HFFc6 (cell line): ENCODE data around the gene VSIG1. TPM values are rescaled to one million over a fixed set of nuclear protein-coding genes. Genes with fewer than 3 reads are reported as not detected.

Experiments
- DNase-seq: peaks from one replicate; pipeline ENCODE4 v3.0.0-alpha.2; 2018
- H3K27ac Mint-ChIP-seq: 2 replicates; pipeline ENCODE4 v1.8.0; 2020; ENCODE audit warnings: mild to moderate bottlenecking, mixed read lengths
- H3K27me3 Mint-ChIP-seq: 2 replicates; pipeline ENCODE4 v1.8.0; 2021; ENCODE audit warnings: mild to moderate bottlenecking, moderate library complexity, mixed read lengths; ENCODE audit not compliant: insufficient read depth
- H3K36me3 Mint-ChIP-seq: 2 replicates; pipeline ENCODE4 v1.8.0; 2021; ENCODE audit warnings: low read depth, mixed read lengths
- H3K4me1 Mint-ChIP-seq: 2 replicates; pipeline ENCODE4 v1.8.0; 2020; ENCODE audit warnings: low read depth, mixed read lengths
- H3K4me3 Mint-ChIP-seq: 2 replicates; pipeline ENCODE4 v1.8.0; 2020; ENCODE audit warnings: mild to moderate bottlenecking, moderate library complexity, mixed read lengths
- H3K9me3 Mint-ChIP-seq: 2 replicates; pipeline ENCODE4 v1.8.0; 2020; ENCODE audit warnings: mild to moderate bottlenecking, mixed read lengths
- total RNA-seq, 6 experiments: library from RNA; stranded (reverse); fragmentation: NEBNext Ultra II Directional; extraction: Animal tissue kit (Norgen Biotek cat#: 25700); gene quantifications; 2 replicates in 1 of 6; 3 replicates in 5 of 6; pipeline ENCODE4 v1.2.3, GENCODE V29; 2021
- TF ChIP-seq, protein P1 (sequence below): fragments of 200-600 bp; sonication (generic); IDR thresholded peaks from 2 replicates; pipeline ENCODE4 v1.5.0; 2021; ENCODE audit warnings: antibody characterized with exemption, mild to moderate bottlenecking

VSIG1 gene
- total RNA-seq, 6 experiments from 2014 or later = not detected

DNA sequence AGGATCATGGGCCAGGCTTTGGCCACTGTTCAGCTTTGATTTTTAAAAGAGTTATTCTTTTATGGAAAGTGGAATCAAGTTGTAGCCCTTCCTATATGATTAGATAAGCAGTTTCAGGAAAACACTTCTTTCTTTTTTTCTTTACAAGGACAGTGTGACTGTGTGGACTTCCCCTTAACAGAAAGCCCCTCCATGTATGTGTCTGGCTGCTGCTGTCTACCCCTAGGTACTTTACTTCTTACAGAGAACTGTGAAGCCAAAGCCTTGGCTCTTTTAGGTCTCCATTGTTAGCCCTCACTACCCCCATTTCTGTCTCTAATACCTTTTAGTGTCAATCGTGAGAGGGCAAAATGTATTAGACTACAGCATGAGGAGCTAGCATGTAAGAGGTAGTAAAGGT is 19.1 kb downstream of the VSIG1 start:
- H3K27ac Mint-ChIP-seq = no peak overlapping the region
- no peak overlapping the region for H3K4me3 Mint-ChIP-seq
- H3K27me3 Mint-ChIP-seq = peaks cover 7% of the 10 kb centered on the region
- H3K9me3 Mint-ChIP-seq = no peaks in the 10 kb centered on the region
- TF ChIP-seq, protein P1, sequence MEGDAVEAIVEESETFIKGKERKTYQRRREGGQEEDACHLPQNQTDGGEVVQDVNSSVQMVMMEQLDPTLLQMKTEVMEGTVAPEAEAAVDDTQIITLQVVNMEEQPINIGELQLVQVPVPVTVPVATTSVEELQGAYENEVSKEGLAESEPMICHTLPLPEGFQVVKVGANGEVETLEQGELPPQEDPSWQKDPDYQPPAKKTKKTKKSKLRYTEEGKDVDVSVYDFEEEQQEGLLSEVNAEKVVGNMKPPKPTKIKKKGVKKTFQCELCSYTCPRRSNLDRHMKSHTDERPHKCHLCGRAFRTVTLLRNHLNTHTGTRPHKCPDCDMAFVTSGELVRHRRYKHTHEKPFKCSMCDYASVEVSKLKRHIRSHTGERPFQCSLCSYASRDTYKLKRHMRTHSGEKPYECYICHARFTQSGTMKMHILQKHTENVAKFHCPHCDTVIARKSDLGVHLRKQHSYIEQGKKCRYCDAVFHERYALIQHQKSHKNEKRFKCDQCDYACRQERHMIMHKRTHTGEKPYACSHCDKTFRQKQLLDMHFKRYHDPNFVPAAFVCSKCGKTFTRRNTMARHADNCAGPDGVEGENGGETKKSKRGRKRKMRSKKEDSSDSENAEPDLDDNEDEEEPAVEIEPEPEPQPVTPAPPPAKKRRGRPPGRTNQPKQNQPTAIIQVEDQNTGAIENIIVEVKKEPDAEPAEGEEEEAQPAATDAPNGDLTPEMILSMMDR = no peak
- H3K4me1 Mint-ChIP-seq = no peaks in the 10 kb centered on the region
- no peaks in the 10 kb centered on the region for H3K36me3 Mint-ChIP-seq
- DNase-seq = no peak

DNA sequence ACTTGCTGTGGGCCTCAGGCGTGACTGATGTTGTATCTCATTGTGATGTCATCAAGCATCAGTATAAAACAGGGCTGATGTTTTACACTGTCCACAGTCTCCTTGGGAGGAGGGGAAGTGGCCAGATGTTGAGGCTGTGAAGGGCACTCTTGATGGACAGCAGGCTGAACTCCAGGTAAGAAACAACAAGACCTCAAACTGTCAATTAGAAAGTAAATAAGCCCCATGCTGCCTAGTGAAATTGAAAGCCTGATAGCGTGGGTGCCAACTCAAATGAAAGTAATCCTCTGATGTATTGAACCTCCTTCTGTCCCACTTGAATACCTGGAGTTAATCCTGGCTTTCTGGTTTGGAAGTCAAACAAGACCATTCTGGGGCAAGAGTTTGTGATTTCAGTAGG is 19.7 kb downstream of the VSIG1 start:
- DNase-seq = no peak
- H3K27me3 Mint-ChIP-seq = peaks cover 6% of the 10 kb centered on the region

DNA sequence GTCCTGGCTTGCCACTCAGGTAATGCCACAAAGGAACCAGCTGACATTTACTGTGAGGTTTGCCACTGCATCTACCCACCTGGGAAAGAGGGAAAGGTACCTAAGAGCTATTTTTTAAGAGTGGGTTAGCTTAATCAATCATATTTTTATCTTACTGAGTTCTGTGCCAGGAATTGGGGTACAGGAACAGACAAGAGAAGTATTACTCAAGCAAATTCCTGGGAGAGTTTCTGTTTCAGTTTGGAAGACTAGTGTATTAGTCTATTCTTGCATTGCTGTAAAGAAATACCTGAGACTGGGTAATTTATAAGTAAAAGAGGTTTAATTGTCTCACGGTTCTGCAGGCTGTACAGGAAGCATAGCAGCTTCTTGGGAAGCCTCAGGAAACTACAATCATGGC is 23.3 kb downstream of the VSIG1 start:
- Mint-ChIP-seq H3K4me3 (no peak overlapping the region), H3K36me3 (no peaks in the 10 kb centered on the region), H3K9me3 (no peaks in the 10 kb centered on the region), H3K4me1 (peaks cover 15% of the 10 kb centered on the region), H3K27ac (no peak overlapping the region), H3K27me3 (no peaks in the 10 kb centered on the region; the same call in 1 of the 2 replicates)
- TF ChIP-seq, protein P1 = no peak
- no peak for DNase-seq

More for the DNA sequence above, 19.7 kb downstream of the VSIG1 start:
- H3K36me3 Mint-ChIP-seq = no peaks in the 10 kb centered on the region
- no peak overlapping the region for H3K27ac Mint-ChIP-seq
- no peaks in the 10 kb centered on the region for H3K4me1 Mint-ChIP-seq
- no peak overlapping the region for H3K4me3 Mint-ChIP-seq
- H3K9me3 Mint-ChIP-seq = no peaks in the 10 kb centered on the region
- TF ChIP-seq, protein P1 = no peak

DNA sequence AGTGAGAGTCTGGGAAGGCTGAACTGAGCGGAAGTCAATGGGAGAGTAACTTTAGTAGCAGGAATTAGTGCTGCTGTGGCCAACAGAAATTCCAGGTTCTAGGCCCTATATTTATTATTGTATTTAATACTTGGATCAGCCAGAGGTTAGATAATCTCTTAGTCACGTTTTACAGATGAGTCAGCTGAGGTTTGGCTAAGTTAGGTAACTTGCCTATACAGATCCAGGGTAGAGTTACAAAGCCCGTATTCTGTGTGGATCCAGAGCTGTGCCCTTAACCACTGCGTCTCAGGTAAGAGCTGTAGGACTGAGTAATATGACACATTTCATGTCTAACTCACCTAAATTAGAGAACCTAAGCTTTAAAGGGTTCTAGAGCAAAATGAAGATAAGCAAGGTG is 26.0 kb downstream of the VSIG1 start:
- H3K9me3 Mint-ChIP-seq = no peaks in the 10 kb centered on the region
- DNase-seq = peak; percentile 12
- peaks cover 15% of the 10 kb centered on the region for H3K4me1 Mint-ChIP-seq
- no peaks in the 10 kb centered on the region; the same call in none of the 2 replicates for H3K27me3 Mint-ChIP-seq
- TF ChIP-seq, protein P1 = no peak
- H3K36me3 Mint-ChIP-seq = no peaks in the 10 kb centered on the region
- H3K4me3 Mint-ChIP-seq = no peak overlapping the region
- H3K27ac Mint-ChIP-seq = no peak overlapping the region

DNA sequence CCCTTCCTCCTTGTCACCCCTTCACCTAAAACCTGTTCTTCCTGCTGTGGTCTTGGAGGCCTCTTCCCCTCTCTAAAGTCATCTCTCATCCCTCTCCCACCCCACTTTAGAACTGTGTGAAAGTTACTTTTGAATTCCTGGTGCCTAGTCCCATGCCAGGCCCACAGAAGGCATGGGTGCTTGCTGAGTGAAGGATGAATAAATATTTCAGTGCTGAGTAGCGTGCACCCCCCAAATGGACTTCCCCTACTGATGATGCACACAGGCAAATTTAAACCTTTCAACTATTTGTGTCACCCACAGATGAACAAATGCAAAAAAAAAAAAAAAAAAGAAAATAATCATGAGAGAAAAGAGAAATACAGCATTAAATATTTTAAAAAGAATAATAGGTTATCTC is 26.7 kb downstream of the VSIG1 start:
- Mint-ChIP-seq H3K27ac (peak overlapping the region; percentile 49; the same call in 1 of the 2 replicates), H3K4me3 (no peak overlapping the region), H3K27me3 (no peaks in the 10 kb centered on the region; the same call in none of the 2 replicates), H3K36me3 (no peaks in the 10 kb centered on the region), H3K4me1 (peaks cover 15% of the 10 kb centered on the region), H3K9me3 (no peaks in the 10 kb centered on the region)
- DNase-seq = no peak
- TF ChIP-seq, protein P1 = no peak

DNA sequence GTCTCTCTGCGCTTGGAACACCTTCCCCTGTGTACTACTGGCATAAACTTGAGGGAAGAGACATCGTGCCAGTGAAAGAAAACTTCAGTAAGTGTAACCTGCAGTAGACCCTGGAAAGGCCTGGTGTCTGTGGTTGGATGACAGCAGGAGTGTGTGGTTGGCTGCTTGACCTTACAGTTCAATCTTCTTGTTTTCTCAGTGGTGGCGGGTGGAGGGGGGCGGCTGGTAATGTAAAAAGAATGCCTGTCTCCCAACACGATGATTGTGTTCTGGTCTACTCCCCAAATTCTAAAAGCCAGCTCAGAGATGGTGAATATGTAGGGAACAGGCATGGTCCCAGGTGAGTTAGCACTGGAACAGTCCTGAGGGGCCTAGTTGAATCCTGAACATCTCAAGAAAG is 27.9 kb downstream of the VSIG1 start:
- no peaks in the 10 kb centered on the region for H3K9me3 Mint-ChIP-seq
- H3K4me1 Mint-ChIP-seq = peaks cover 15% of the 10 kb centered on the region
- H3K27ac Mint-ChIP-seq = no peak overlapping the region
- TF ChIP-seq, protein P1 = no peak
- no peaks in the 10 kb centered on the region; the same call in none of the 2 replicates for H3K27me3 Mint-ChIP-seq
- H3K36me3 Mint-ChIP-seq = no peaks in the 10 kb centered on the region
- peak overlapping the region; percentile 48 for H3K4me3 Mint-ChIP-seq
- DNase-seq = peak; percentile 36
